Vagina (tissue), 2 donors: Measurements from ENCODE around the gene SLC44A3. TPM values are rescaled to one million over a fixed set of nuclear protein-coding genes. Genes with fewer than 3 reads are reported as not detected.

ENCODE experiments used
- DNase-seq, 2 donors: peaks; one replicate each; pipeline ENCODE4 v3.0.0-alpha.2; 2017; ENCODE audit errors: extremely low spot score in 2 of 2
- H3K27ac ChIP-seq: fragments of 200-600 bp; sonication (generic); one replicate; pipeline ENCODE4 v1.5.1; 2019
- H3K27me3 ChIP-seq: fragments of 200-600 bp; sonication (generic); one replicate; pipeline ENCODE4 v1.5.1; 2019
- H3K36me3 ChIP-seq, 2 donors: fragments of 200-600 bp; sonication (generic); one replicate each; pipeline ENCODE4 v1.5.1; 2017 to 2019
- H3K4me1 ChIP-seq: fragments of 200-600 bp; sonication (generic); one replicate; pipeline ENCODE4 v1.5.1; 2019
- H3K4me3 ChIP-seq, 2 donors: fragments of 200-600 bp; sonication (generic); 1 replicate in 1 of 2; 2 replicates in 1 of 2; pipeline ENCODE4 v1.5.1; 2016 to 2019
- H3K9me3 ChIP-seq: fragments of 200-600 bp; sonication (generic); one replicate; pipeline ENCODE4 v1.5.1; 2019
- CTCF ChIP-seq, 3 experiments: fragments of 450-650 bp in 2 of 3; fragments of 200-600 bp in 1 of 3; sonication (generic) in 1 of 3; IDR thresholded peaks; one replicate each; pipeline ENCODE4 v1.5.1; 2017 to 2019; ENCODE audit warnings: antibody characterized with exemption in 3 of 3, mild to moderate bottlenecking in 2 of 3, moderate library complexity in 2 of 3
- POLR2A ChIP-seq, 2 donors: fragments of 450-650 bp; IDR thresholded peaks; one replicate each; pipeline ENCODE4 v1.6.1; 2017; ENCODE audit warnings: antibody characterized with exemption in 2 of 2, mild to moderate bottlenecking in 2 of 2, moderate library complexity in 2 of 2
- POLR2AphosphoS5 ChIP-seq, 2 donors: sonication (generic); formaldehyde crosslinking; IDR thresholded peaks; one replicate each; pipeline ENCODE4 v1.9.0; 2017; ENCODE audit warnings: antibody characterized with exemption in 2 of 2, mild to moderate bottlenecking in 2 of 2, low read depth in 1 of 2; ENCODE audit not compliant: insufficient read depth in 1 of 2
- intact Hi-C: fragments of 100-400 bp; cut with DNase I; formaldehyde crosslinking; loops from one replicate; pipeline ENCODE4 v1.15.1; 2023
- total RNA-seq: library from RNA; depleted of rRNA; stranded (reverse); fragments of >200 nt; gene quantifications from one replicate; pipeline ENCODE4 v1.2.3, GENCODE V29; 2016

Gene SLC44A3
- total RNA-seq, 1 donor from 2014 or later = 6.6 TPM

- no peak for TF ChIP-seq CTCF (IDR thresholded peaks at IDR 0.05)
- no peak for TF ChIP-seq POLR2AphosphoS5 (IDR thresholded peaks at IDR 0.05; ENCODE audit: insufficient read depth in 1 of 2, low read depth in 1 of 2)
- no peak for TF ChIP-seq POLR2A (IDR thresholded peaks at IDR 0.05)
- Histone ChIP-seq H3K36me3 (no peaks in the 10 kb centered on the region), H3K9me3 (no peaks in the 10 kb centered on the region), H3K4me1 (peaks cover 52% of the 10 kb centered on the region), H3K4me3 (no peak overlapping the region), H3K27me3 (no peaks in the 10 kb centered on the region), H3K27ac (no peak overlapping the region)
- intact Hi-C loops = no loop called here
- DNase-seq = no peak
Measured at GRCh38 chr1:94859174-94859573, 39.0 kb downstream of the SLC44A3 start.

GRCh38 chr1:94862718-94863117 lies 42.6 kb downstream of the SLC44A3 start:
- no peaks in the 10 kb centered on the region for H3K36me3 ChIP-seq
- H3K27me3 ChIP-seq = no peaks in the 10 kb centered on the region
- no peaks in the 10 kb centered on the region for H3K9me3 ChIP-seq
- TF ChIP-seq CTCF (IDR thresholded peaks at IDR 0.05) (no peak), POLR2AphosphoS5 (IDR thresholded peaks at IDR 0.05; ENCODE audit: insufficient read depth in 1 of 2, low read depth in 1 of 2) (no peak), POLR2A (IDR thresholded peaks at IDR 0.05) (no peak)
- no peak overlapping the region for H3K4me3 ChIP-seq
- intact Hi-C loops = loop anchor here (2.0 kb wide), 1 partner anchor 64 kb away; the partner anchor contains the start of gene CNN3
- H3K27ac ChIP-seq = peak overlapping the region; percentile 97
- DNase-seq = no peak
- peaks cover 69% of the 10 kb centered on the region for H3K4me1 ChIP-seq

- TF ChIP-seq CTCF (IDR thresholded peaks at IDR 0.05) = no peak
- peak; percentile 51 to 71 for TF ChIP-seq POLR2AphosphoS5 (IDR thresholded peaks at IDR 0.05; ENCODE audit: insufficient read depth in 1 of 2, low read depth in 1 of 2)
- no peaks in the 10 kb centered on the region for H3K36me3 ChIP-seq
- H3K9me3 ChIP-seq = no peaks in the 10 kb centered on the region
- H3K4me3 ChIP-seq = no peak overlapping the region
- peak overlapping the region; percentile 97 for H3K27ac ChIP-seq
- intact Hi-C loops = loop anchor here (2.0 kb wide), 1 partner anchor 63 kb away; the partner anchor contains the start of gene CNN3
- peaks cover 69% of the 10 kb centered on the region for H3K4me1 ChIP-seq
- no peaks in the 10 kb centered on the region for H3K27me3 ChIP-seq
- DNase-seq = no peak
Measured at GRCh38 chr1:94863297-94863911, 43.2 kb downstream of the SLC44A3 start.

GRCh38 chr1:94863919-94864318 lies 43.8 kb downstream of the SLC44A3 start:
- peak in 1 of 2 donors; percentile 93 for DNase-seq
- H3K4me3 ChIP-seq = peak overlapping the region in 1 of 2 donors; percentile 10

GRCh38 chr1:94864821-94865220 lies 44.7 kb downstream of the SLC44A3 start:
- no peaks in the 10 kb centered on the region for H3K36me3 ChIP-seq
- H3K4me3 ChIP-seq = peak overlapping the region; percentile 6 to 10
- peaks cover 65% of the 10 kb centered on the region for H3K4me1 ChIP-seq
- H3K27ac ChIP-seq = peak overlapping the region; percentile 97
- no peak for DNase-seq
- H3K9me3 ChIP-seq = no peaks in the 10 kb centered on the region
- H3K27me3 ChIP-seq = no peaks in the 10 kb centered on the region
- no peak for TF ChIP-seq CTCF (IDR thresholded peaks at IDR 0.05)
- no peak for TF ChIP-seq POLR2AphosphoS5 (IDR thresholded peaks at IDR 0.05; ENCODE audit: insufficient read depth in 1 of 2, low read depth in 1 of 2)
- TF ChIP-seq POLR2A (IDR thresholded peaks at IDR 0.05) = no peak
- intact Hi-C loops = no loop called here

More at GRCh38 chr1:94863919-94864318, 43.8 kb downstream of the SLC44A3 start:
- Histone ChIP-seq H3K36me3 (no peaks in the 10 kb centered on the region), H3K4me1 (peaks cover 69% of the 10 kb centered on the region), H3K27me3 (no peaks in the 10 kb centered on the region), H3K9me3 (no peaks in the 10 kb centered on the region), H3K27ac (peak overlapping the region; percentile 97)
- intact Hi-C loops = loop anchor here (2.0 kb wide), 1 partner anchor 63 kb away; the partner anchor contains the start of gene CNN3
- TF ChIP-seq POLR2AphosphoS5 (IDR thresholded peaks at IDR 0.05; ENCODE audit: insufficient read depth in 1 of 2, low read depth in 1 of 2) (peak; percentile 8 to 71), POLR2A (IDR thresholded peaks at IDR 0.05) (no peak)
